Activated T-cell treated with anti-CD3 and anti-CD28 coated beads, Interleukin-2, amount 50 U/mL, for 48 hours (primary cell): Measurements from ENCODE around the gene TTC28.

ENCODE experiments used
- DNase-seq, 2 experiments: peaks; one replicate each; pipeline ENCODE4 v3.0.0-alpha.2; 2020

Gene TTC28

DNA sequence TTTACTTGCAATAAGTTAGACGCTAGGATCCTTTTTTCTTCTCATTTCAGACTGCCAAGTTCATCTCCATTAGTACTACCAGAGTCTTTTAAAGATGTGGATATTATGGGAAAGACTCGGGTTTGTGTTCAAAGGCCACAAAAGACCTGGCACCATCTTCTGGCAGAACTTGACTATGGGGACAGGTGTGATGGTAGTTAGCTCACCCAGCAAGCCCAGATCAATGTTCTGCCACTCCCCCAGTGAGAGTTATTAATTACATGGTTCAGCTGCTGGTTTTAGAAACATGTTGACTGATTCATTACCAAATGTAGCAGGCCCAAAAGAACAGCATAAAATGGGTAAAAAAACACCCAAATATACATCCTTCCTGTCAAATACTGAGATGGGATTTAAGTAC is 427.1 kb downstream of the TTC28 start:
- no peak for DNase-seq

- DNase-seq, result no peak
Observed at GRCh38 chr22:28250036-28250695, 429.5 kb downstream of the TTC28 start.

GRCh38 chr22:28249402-28249801 is 430.2 kb downstream of the TTC28 start:
- no peak for DNase-seq

DNA sequence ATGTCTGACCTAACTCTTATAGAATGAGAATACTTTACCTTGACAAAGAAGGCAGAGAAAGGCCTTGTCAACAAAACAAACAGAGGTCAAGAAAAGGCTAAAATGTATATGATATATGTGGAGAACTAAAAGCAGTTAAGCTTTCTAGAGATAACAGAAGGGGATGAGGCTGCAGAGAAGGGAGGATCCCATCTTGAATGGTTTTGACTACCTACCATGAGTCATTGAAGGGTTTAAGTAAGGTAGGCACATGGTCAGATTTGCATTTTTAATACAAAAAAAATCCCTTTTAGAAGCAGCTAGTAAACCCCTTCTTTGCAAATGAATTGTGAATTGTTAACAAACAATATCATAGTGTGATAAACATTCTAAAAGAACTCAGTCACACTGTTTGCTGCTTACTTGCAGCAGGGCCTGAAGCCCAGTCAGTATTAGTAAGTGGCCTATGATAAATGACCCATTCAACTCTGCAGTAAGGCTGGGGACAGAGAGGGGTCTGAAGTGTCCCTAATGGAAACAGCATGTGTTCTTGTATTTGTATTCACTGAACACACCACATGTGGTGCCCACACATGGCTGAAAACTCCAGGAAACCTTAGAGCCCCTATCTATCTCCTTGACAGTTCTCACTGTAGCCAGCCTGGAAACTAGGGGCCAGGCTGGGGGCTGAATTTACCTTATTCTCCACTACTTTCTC is 431.8 kb downstream of the TTC28 start:
- no peak for DNase-seq

- DNase-seq, result no peak
Observed at GRCh38 chr22:28247136-28247535, 432.5 kb downstream of the TTC28 start.

DNA sequence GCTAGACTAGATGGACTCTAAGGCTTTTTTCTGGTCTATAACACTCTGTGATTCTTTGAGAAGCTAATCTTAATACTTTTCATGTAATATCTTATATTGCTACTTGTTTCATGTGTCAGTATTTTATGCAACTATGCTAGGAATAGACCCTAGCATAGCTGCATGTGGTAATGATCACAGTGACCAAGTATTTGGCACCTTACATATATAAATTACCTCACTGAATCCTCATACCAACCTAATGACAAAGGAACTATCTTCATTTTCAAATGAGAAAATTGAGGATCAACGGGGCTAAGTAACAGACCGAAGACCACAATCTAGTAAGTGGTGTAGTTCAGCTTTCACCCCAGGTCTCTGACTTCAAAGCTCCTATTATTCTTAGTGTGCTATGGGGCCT is 433.2 kb downstream of the TTC28 start:
- DNase-seq, result no peak

DNA sequence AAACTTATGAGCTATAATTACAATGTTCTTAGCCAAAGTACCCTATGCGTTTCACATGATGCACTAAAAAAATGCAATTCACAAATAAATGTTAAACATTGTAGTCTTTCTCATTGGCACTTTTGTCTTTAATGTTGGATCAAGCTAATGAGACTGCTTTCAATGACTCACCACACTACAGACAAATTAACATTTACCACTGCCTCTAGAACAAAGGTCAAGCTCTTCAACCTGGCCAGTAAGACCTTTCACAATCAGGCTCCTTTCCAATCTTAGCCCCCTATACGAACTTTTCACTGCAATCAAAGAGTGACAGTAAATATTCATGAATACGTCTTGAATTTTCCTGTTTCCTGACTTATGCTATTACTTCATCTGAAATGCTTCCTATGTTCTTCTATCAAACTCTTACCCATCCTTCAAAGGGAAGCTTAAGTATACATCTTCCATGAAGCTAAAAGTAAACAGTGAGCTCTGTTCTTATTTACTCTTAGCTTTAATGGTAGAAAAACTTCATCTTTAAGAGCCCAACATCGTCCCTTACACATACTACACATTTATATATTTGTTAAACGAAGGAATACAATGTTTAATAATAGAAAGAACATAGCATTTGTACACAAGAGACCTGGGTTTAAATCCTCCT is 433.9 kb downstream of the TTC28 start:
- DNase-seq, result no peak

DNA sequence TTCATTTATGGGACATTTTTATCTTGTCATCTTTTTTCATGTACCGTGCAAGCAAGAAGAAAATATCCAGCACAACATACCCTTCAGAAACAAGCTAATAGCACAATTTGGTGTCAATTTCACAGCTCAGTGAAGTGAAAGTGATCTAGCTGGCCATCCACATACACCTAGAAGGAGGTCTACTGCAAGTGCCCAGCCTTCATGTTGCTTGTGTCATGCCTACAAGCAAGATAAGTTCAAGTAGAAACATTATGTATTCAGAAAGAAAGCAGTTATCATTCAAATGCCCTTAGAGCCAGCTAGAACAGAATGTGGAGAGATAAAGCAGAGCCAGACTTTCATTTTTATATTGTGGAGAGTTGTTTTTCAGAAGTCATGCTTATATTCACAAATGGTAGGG is 434.9 kb downstream of the TTC28 start:
- DNase-seq, result no peak

DNA sequence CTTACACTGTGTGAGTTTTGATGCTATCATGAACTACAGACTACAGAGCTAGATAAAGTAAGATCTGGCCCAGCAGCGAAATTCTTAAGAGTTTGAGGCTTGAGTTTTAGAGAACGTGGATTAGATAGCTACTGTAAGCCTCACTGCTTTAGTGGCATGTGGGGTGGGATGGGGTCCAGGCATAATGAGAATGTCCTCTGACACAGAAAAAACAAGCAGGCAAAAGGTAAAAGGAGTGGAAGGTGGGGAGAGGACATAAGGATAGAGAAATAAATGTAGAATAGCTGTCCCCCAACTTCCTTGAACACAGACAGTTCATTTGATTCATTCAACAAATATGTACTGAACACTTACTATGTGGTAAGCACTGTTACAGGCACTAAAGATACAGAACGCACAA is 436.1 kb downstream of the TTC28 start:
- DNase-seq, result no peak

GRCh38 chr22:28241656-28242290 is 437.9 kb downstream of the TTC28 start:
- no peak for DNase-seq

- DNase-seq, result no peak
Observed at GRCh38 chr22:28239941-28240340, 439.7 kb downstream of the TTC28 start.

DNA sequence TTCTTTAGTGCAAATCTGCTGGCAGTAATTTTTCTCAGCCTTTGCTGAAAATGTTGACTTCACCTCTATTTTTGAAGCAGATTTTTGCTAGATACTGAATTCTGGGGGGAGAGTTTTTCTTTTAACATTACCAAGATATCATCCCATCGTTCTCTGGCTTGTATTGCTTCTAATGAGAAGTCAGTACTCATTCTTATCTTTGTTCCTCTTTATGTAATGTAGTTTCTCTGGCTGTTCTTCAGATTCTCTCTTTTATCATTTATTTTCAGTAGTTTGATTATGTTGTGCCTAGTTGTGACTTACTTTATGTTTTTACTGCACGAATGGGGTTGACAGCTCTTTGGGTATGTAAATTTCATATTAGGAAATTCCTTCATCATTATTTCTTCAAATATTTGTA is 441.9 kb downstream of the TTC28 start:
- DNase-seq, result no peak

GRCh38 chr22:28237112-28237511 is 442.5 kb downstream of the TTC28 start:
- DNase-seq, result no peak

- no peak for DNase-seq
Observed at GRCh38 chr22:28232204-28232603, 447.4 kb downstream of the TTC28 start.

DNA sequence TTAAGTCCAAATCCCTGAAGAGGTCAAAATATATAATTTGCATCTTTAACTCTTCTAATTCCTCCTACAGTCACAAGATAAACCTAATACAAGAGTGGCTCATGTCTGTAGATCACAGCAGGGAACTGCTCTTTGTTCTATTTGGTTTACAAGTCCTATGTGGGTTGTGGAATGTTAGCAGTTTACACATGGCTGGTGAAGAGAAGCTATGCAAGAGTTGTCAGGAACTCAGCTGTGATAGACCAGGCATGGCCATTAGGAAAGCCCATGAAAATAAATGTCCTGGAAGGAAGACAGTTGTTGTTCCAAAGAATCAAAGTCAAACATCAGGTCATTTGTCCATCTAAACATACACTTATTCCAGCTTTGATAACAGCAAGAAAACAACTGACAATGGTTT is 448.2 kb downstream of the TTC28 start:
- no peak for DNase-seq

DNA sequence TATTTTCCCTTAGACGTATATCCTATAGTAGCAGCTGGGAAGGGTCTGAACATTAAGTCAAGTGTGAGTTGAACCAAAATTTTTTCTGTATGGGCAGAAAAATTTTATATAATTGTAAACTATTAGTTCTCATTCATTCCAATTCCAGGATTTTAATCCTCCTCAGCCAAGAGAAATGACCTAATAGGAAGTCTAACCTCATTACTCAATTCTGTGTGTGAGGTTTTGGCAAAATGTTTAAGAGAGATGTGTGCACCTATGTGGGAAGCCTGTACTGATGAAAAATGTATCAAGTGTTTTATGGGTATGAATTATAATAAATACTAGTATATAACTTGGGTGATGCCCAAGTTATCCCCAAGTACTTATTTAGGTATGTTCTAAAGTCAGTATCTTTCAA is 449.0 kb downstream of the TTC28 start:
- no peak for DNase-seq

- no peak for DNase-seq
Observed at GRCh38 chr22:28229566-28230485, 449.8 kb downstream of the TTC28 start.

DNA sequence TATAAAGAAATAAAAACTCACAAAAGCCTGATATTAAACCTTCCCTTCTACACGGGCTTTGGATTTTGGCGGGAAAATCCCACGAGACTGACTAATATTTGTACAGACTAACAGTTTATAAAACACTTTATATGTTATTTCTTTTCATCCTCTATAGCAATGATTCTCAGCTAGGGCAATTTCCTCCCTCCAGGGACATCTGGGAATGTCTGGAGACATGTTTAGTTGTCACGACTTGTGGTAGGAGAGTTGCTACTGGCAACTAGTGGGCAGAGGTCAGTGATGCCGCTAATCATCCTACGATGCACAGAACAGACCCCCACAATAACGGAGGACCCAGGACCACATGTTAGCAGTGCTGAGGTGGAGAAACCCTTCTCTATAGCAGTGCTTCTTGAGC is 455.8 kb downstream of the TTC28 start:
- DNase-seq, result no peak

- DNase-seq, result no peak
Observed at GRCh38 chr22:28222976-28223745, 456.5 kb downstream of the TTC28 start.

GRCh38 chr22:28222571-28222970 is 457.1 kb downstream of the TTC28 start:
- DNase-seq, result no peak

DNA sequence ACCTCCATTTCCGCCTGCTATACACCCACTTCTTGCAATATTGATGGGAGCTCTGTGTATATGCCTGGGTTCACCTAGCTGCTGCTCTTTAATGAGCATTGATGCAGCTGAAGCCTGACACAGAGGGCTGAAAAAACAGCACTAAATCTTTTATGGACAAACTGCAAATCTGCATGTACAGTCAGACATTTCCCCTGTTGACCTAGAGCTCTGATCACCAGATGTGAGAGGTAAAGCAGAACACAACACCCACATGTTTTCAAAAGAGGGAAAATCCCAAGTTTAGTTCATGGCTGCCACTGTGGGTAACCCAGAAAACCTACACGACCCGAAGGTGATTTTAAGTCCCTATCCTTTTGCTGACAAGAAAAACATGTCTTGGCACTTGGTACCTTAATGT is 457.6 kb downstream of the TTC28 start:
- DNase-seq, result no peak
